ENCODE results near the gene IFITM10.

DNA sequence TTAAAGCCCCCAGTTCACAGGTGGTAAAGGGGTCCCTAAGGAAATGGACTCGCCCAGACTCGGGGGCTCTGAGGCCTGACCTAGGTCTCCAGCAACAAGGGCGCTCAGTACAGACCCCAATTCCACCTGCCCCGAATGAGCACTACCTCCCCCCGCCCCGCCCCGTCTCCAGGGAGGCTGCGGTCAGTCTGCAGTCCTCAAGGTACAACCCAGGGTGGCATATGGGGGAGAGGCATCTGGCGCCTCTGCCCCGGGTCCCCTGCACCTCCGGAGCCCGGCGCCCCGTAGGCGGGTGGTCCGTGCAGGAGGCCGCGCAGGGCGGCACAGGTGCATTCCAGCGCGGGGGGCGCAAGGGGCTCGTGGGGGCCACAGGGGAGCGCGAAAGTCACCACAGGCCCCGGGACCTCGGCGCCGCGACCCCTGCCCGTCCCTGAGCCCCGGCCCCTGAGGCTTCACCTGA is 13.0 kb upstream of the IFITM10 start:
- TF ChIP-seq POLR2AphosphoS5 (IDR thresholded peaks at IDR 0.05; ENCODE audit: borderline replicate concordance, low read depth, low read length), result no peak
- no peak for TF ChIP-seq EZH2 (IDR thresholded peaks at IDR 0.05)

Data from SK-N-MC (cell line).